Dermis blood vessel endothelial cell (primary cell): ENCODE results near the gene MED22. TPM values are rescaled to one million over a fixed set of nuclear protein-coding genes. Genes with fewer than 3 reads are reported as not detected.
"Not testable (repeated sequence)": the region's sequence is repeated elsewhere in the genome, so short reads cannot be mapped to it uniquely, and the experiment has no call there.

Experiments
- DNase-seq: peaks from one replicate; pipeline ENCODE4 v3.0.0; 2010
- total RNA-seq: library from RNA; depleted of rRNA; stranded (reverse); fragments of >200 nt; gene quantifications from 2 replicates; pipeline ENCODE4 v1.2.3, GENCODE V29; 2014

Gene MED22
- 17.7 and 26.6 TPM in 2 replicates for total RNA-seq

- DNase-seq, result peak; percentile 97
These were observed at the start of gene MED22, which contains the start of gene RPL7A for GRCh38 chr9:133347985-133348717. MED22 (minus strand) TSS chr9:133348131; CDS start chr9:133346662, 1,469 bp downstream. RPL7A (plus strand) TSS chr9:133348218; CDS start chr9:133348244, 26 bp downstream.

- DNase-seq, result no peak
These were observed 49.4 kb upstream of the MED22 start for GRCh38 chr9:133397370-133397769.

- peak; percentile 39 for DNase-seq
These were observed 49.0 kb upstream of the MED22 start for GRCh38 chr9:133396952-133397351.

GRCh38 chr9:133394687-133395271 is 46.8 kb upstream of the MED22 start:
- no peak for DNase-seq

- no peak for DNase-seq
These were observed 45.5 kb upstream of the MED22 start for GRCh38 chr9:133393399-133393798.

GRCh38 chr9:133392308-133392707 is 44.4 kb upstream of the MED22 start:
- not testable (repeated sequence) for DNase-seq

GRCh38 chr9:133391449-133391848 is 43.5 kb upstream of the MED22 start:
- DNase-seq, result not testable (repeated sequence)

GRCh38 chr9:133390713-133391112 is 42.8 kb upstream of the MED22 start:
- DNase-seq, result no peak

- DNase-seq, result no peak
These were observed 41.6 kb upstream of the MED22 start for GRCh38 chr9:133389562-133389961.

GRCh38 chr9:133389025-133389557 is 41.2 kb upstream of the MED22 start:
- no peak for DNase-seq

GRCh38 chr9:133387680-133388079 is 39.7 kb upstream of the MED22 start:
- DNase-seq, result no peak

GRCh38 chr9:133386338-133386737 is 38.4 kb upstream of the MED22 start:
- no peak for DNase-seq

- no peak for DNase-seq
These were observed 37.5 kb upstream of the MED22 start for GRCh38 chr9:133385452-133385851.

GRCh38 chr9:133384736-133385321 is 36.9 kb upstream of the MED22 start:
- no peak for DNase-seq

GRCh38 chr9:133383438-133383837 is 35.5 kb upstream of the MED22 start:
- DNase-seq, result no peak

- DNase-seq, result no peak
These were observed 34.7 kb upstream of the MED22 start for GRCh38 chr9:133382507-133383141.

- DNase-seq, result no peak
These were observed 32.8 kb upstream of the MED22 start for GRCh38 chr9:133380734-133381133.

GRCh38 chr9:133379153-133380086 is 31.5 kb upstream of the MED22 start:
- DNase-seq, result peak; percentile 19

GRCh38 chr9:133378408-133378962 is 30.6 kb upstream of the MED22 start:
- DNase-seq, result peak; percentile 13

GRCh38 chr9:133377721-133378216 is 29.8 kb upstream of the MED22 start:
- no peak for DNase-seq

- DNase-seq, result not testable (repeated sequence)
These were observed 29.3 kb upstream of the MED22 start for GRCh38 chr9:133377280-133377679.
